Measurements from ENCODE around the gene ABO.

GRCh38 chr9:133224762-133225161 lies 50.2 kb downstream of the ABO start:
- TF ChIP-seq YY1 (IDR thresholded peaks at IDR 0.05; ENCODE audit: borderline replicate concordance in 1 of 3, control insufficient read depth in 1 of 3, extremely low read depth in 1 of 3, insufficient read depth in 3 of 3, insufficient read length in 1 of 3, insufficient replicate concordance in 2 of 3, low read depth in 1 of 3, low read length in 2 of 3) (no peak), ZC3H11A (IDR thresholded peaks at IDR 0.05; ENCODE audit: low read depth, low read length) (no peak)
- TF ChIP-seq, protein P1, sequence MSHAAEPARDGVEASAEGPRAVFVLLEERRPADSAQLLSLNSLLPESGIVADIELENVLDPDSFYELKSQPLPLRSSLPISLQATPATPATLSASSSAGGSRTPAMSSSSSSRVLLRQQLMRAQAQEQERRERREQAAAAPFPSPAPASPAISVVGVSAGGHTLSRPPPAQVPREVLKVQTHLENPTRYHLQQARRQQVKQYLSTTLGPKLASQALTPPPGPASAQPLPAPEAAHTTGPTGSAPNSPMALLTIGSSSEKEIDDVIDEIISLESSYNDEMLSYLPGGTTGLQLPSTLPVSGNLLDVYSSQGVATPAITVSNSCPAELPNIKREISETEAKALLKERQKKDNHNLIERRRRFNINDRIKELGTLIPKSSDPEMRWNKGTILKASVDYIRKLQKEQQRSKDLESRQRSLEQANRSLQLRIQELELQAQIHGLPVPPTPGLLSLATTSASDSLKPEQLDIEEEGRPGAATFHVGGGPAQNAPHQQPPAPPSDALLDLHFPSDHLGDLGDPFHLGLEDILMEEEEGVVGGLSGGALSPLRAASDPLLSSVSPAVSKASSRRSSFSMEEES (CRISPR knock-in tag; IDR thresholded peaks at IDR 0.05) = no peak

Measured in K562 (cell line).